ENCODE measurements around the gene DNAJB5. TPM values are rescaled to one million over a fixed set of nuclear protein-coding genes. Genes with fewer than 3 reads are reported as not detected.

DNAJB5 gene
- 8.4 and 10.0 TPM in 2 replicates for total RNA-seq

GRCh38 chr9:34989003-34989945 is at the start of gene DNAJB5:
Gene DNAJB5 (plus strand): TSS chr9:34989745. CDS start chr9:34990631, 886 bp downstream.

GRCh38 chr9:34957492-34958410 is 31.8 kb upstream of the DNAJB5 start, which contains the start of gene PHF24:
Gene PHF24 (plus strand): TSS chr9:34958285. CDS start chr9:34971299, 13,014 bp downstream.

Other genes starting within 250 kb of the DNAJB5 start
- 0.05 and 0.06 TPM in 2 replicates for gene PHF24, start 31.5 kb upstream of the DNAJB5 start, total RNA-seq
- gene VCP, start 82.9 kb downstream of the DNAJB5 start, total RNA-seq, result 189 and 191 TPM in 2 replicates
- 9.1 and 9.5 TPM in 2 replicates for gene FANCG, start 90.2 kb downstream of the DNAJB5 start, total RNA-seq
- gene PIGO, start 106.8 kb downstream of the DNAJB5 start, total RNA-seq, result 10.8 and 11.3 TPM in 2 replicates
- gene STOML2, start 113.4 kb downstream of the DNAJB5 start, total RNA-seq, result 78.0 and 105 TPM in 2 replicates
- 11.9 and 12.5 TPM in 2 replicates for gene ATOSB, start 126.1 kb downstream of the DNAJB5 start, total RNA-seq
- 15.1 and 16.8 TPM in 2 replicates for gene UNC13B, start 172.3 kb downstream of the DNAJB5 start, total RNA-seq

Measured in cardiac ventricle fibroblast (primary cell).